Thyroid gland (tissue), 4 donors: ENCODE data around the gene CLK3. TPM values are rescaled to one million over a fixed set of nuclear protein-coding genes. Genes with fewer than 3 reads are reported as not detected.

Source experiments
- DNase-seq, 2 donors: peaks; one replicate each; pipeline ENCODE4 v3.0.0-alpha.2; 2019
- H3K27ac ChIP-seq, 3 donors: fragments of 200-600 bp; sonication (generic); 1 replicate in 2 of 3; 2 replicates in 1 of 3; pipeline ENCODE4 v1.5.1; 2016 to 2019; ENCODE audit warnings: mild to moderate bottlenecking in 1 of 3, moderate library complexity in 1 of 3
- H3K27me3 ChIP-seq: fragments of 200-600 bp; sonication (generic); one replicate; pipeline ENCODE4 v1.5.1; 2019
- H3K36me3 ChIP-seq, 2 donors: fragments of 200-600 bp; sonication (generic); one replicate each; pipeline ENCODE4 v1.5.1; 2016 to 2019
- H3K4me1 ChIP-seq, 2 donors: fragments of 200-600 bp; sonication (generic); one replicate each; pipeline ENCODE4 v1.5.1; 2017 to 2019
- H3K4me3 ChIP-seq, 3 donors: fragments of 200-600 bp; sonication (generic); replicated peaks in 1 of 3; 1 replicate in 2 of 3; 2 replicates in 1 of 3; pipeline ENCODE4 v1.5.1; 2016; ENCODE audit warnings: mild to moderate bottlenecking in 1 of 3
- H3K9me3 ChIP-seq: fragments of 200-600 bp; sonication (generic); one replicate; pipeline ENCODE4 v1.5.1; 2017
- CTCF ChIP-seq, 6 experiments: fragments of 200-600 bp in 3 of 6; fragments of 450-650 bp in 3 of 6; sonication (generic) in 3 of 6; IDR thresholded peaks; one replicate each; pipeline ENCODE4 v1.5.1; 2016 to 2019; ENCODE audit warnings: antibody characterized with exemption in 6 of 6, mild to moderate bottlenecking in 2 of 6, inconsistent platforms in 1 of 6, moderate library complexity in 1 of 6
- POLR2A ChIP-seq, 2 donors: fragments of 450-650 bp; IDR thresholded peaks; one replicate each; pipeline ENCODE4 v1.6.1; 2017; ENCODE audit warnings: antibody characterized with exemption in 2 of 2, mild to moderate bottlenecking in 2 of 2, moderate library complexity in 1 of 2
- WGBS, 2 donors: methylation state at CpG; one replicate each; pipeline ENCODE4 v1.1.5; 2017; 5-methylcytosine and 5-hydroxymethylcytosine counted together
- intact Hi-C: fragments of 100-400 bp; cut with DNase I; formaldehyde crosslinking; loops from one replicate; pipeline ENCODE4 v1.15.1; 2023
- total RNA-seq, 4 donors: library from RNA; depleted of rRNA; stranded (reverse); fragments of >200 nt; gene quantifications; one replicate each; pipeline ENCODE4 v1.2.3, GENCODE V29; 2016

CLK3 gene
- total RNA-seq, 4 donors from 2014 or later = 91.9 to 156 (median 120) TPM

GRCh38 chr15:74676801-74677200 lies 61.2 kb downstream of the CLK3 start:
- intact Hi-C loops = no loop called here
- TF ChIP-seq CTCF (IDR thresholded peaks at IDR 0.05) (no peak), POLR2A (IDR thresholded peaks at IDR 0.05) (no peak)
- DNase-seq = no peak
- Histone ChIP-seq H3K4me1 (no peaks in the 10 kb centered on the region), H3K9me3 (no peaks in the 10 kb centered on the region), H3K27ac (no peak overlapping the region), H3K27me3 (no peaks in the 10 kb centered on the region), H3K36me3 (peaks cover 13 to 17% of the 10 kb centered on the region in 2 donors), H3K4me3 (no peak overlapping the region)
- 96% methylated on average over 7 of the region's 7 CpGs for WGBS, 2 donors

Other genes starting within 250 kb of the CLK3 start
- gene CYP11A1, start 248.2 kb upstream of the CLK3 start, total RNA-seq = 1 to 10 TPM in 1 of 4 donors, under 1 TPM in 2, not detected in 1; 0.54 to 1.2 (median 0.56) TPM
- 1 to 10 TPM in 3 of 4 donors, under 1 TPM in 1; 0.29 to 2.0 (median 1.6) TPM for gene SEMA7A, start 181.9 kb upstream of the CLK3 start, total RNA-seq
- 100 to 1,000 TPM in 1 of 4 donors, 10 to 100 TPM in 3; 60.3 to 103 (median 69.6) TPM for gene UBL7, start 154.7 kb upstream of the CLK3 start, total RNA-seq
- gene ARID3B, start 74.6 kb upstream of the CLK3 start, total RNA-seq = 1 to 10 TPM; 5.9 to 7.7 (median 6.2) TPM
- 10 to 100 TPM; 16.3 to 64.7 (median 25.7) TPM for gene EDC3, start 80.2 kb downstream of the CLK3 start, total RNA-seq
- gene CYP1A1, start 109.7 kb downstream of the CLK3 start, total RNA-seq = under 1 TPM in 2 of 4 donors, not detected in 2; 0.54 to 0.78 TPM
- 1 to 10 TPM; 1.3 to 9.9 (median 2.9) TPM for gene CYP1A2, start 133.0 kb downstream of the CLK3 start, total RNA-seq
- gene CSK, start 166.2 kb downstream of the CLK3 start, total RNA-seq = 10 to 100 TPM; 18.2 to 24.3 (median 20.3) TPM
- 1 to 10 TPM in 1 of 4 donors, not detected in 3; 3.5 TPM for gene LMAN1L, start 197.0 kb downstream of the CLK3 start, total RNA-seq
- gene CPLX3, start 210.8 kb downstream of the CLK3 start, total RNA-seq = not detected
- 10 to 100 TPM; 40.9 to 91.1 (median 74.7) TPM for gene ULK3, start 227.3 kb downstream of the CLK3 start, total RNA-seq